GM21367 (cell line): ENCODE measurements around the gene FAM118A.
"Not testable (repeated sequence)": the region's sequence is repeated elsewhere in the genome, so short reads cannot be mapped to it uniquely, and the experiment has no call there.

Experiments
- ATAC-seq: cut with Tn5 transposase; IDR thresholded peaks from one replicate; pipeline ENCODE4 v1.9.1; 2021; ENCODE audit not compliant: unreplicated experiment

The FAM118A gene

GRCh38 chr22:45309422-45310227, at the start of gene FAM118A:
FAM118A (plus strand) TSS chr22:45309934; CDS start chr22:45322380, 12,446 bp downstream.
- peak; percentile 56 for ATAC-seq

GRCh38 chr22:45260395-45260759, 49.4 kb upstream of the FAM118A start:
- ATAC-seq: not testable (repeated sequence)

- no peak for ATAC-seq
Observed at GRCh38 chr22:45261407-45262088, 48.2 kb upstream of the FAM118A start.

GRCh38 chr22:45262195-45262930, 47.4 kb upstream of the FAM118A start:
- ATAC-seq: no peak

- ATAC-seq: peak; percentile 32
Observed at GRCh38 chr22:45262931-45263462, 46.7 kb upstream of the FAM118A start.

GRCh38 chr22:45263463-45264269, 46.1 kb upstream of the FAM118A start:
- peak; percentile 64 for ATAC-seq

GRCh38 chr22:45265535-45265934, 44.2 kb upstream of the FAM118A start:
- ATAC-seq: no peak

GRCh38 chr22:45268167-45268957, 41.4 kb upstream of the FAM118A start:
- ATAC-seq: no peak

- no peak for ATAC-seq
Observed at GRCh38 chr22:45268958-45269844, 40.5 kb upstream of the FAM118A start.

GRCh38 chr22:45270095-45271020, 39.4 kb upstream of the FAM118A start:
- no peak for ATAC-seq

GRCh38 chr22:45271667-45272201, 38.0 kb upstream of the FAM118A start:
- ATAC-seq: no peak

GRCh38 chr22:45272498-45272897, 37.2 kb upstream of the FAM118A start:
- no peak for ATAC-seq

- no peak for ATAC-seq
Observed at GRCh38 chr22:45273452-45274075, 36.2 kb upstream of the FAM118A start.

- no peak for ATAC-seq
Observed at GRCh38 chr22:45276507-45277105, 33.1 kb upstream of the FAM118A start.

GRCh38 chr22:45277720-45278119, 32.0 kb upstream of the FAM118A start:
- ATAC-seq: not testable (repeated sequence)

GRCh38 chr22:45278125-45278524, 31.6 kb upstream of the FAM118A start:
- no peak for ATAC-seq

- no peak for ATAC-seq
Observed at GRCh38 chr22:45280587-45280980, 29.1 kb upstream of the FAM118A start.
